ENCODE data around the gene FAM200A.
"Not testable (repeated sequence)": the region's sequence is repeated elsewhere in the genome, so short reads cannot be mapped to it uniquely, and the experiment has no call there.

The FAM200A gene

GRCh38 chr7:99551767-99552463 lies at the start of gene FAM200A:
FAM200A (minus strand) TSS chr7:99552114; CDS start chr7:99548407, 3,707 bp downstream.
- Histone ChIP-seq H3K27me3 (ENCODE audit: control insufficient read depth in 1 of 2, insufficient read depth in 2 of 2, low read length in 2 of 2) (no peaks in the 10 kb centered on the region), H3K36me3 (ENCODE audit: insufficient read depth, low read length) (peaks cover 20% of the 10 kb centered on the region)

GRCh38 chr7:99599836-99600235 lies 47.9 kb upstream of the FAM200A start:
- Histone ChIP-seq H3K9me3 (ENCODE audit: low read length) (no peaks in the 10 kb centered on the region), H3K9ac (ENCODE audit: low read length) (no peak overlapping the region), H3K27me3 (ENCODE audit: control insufficient read depth in 1 of 2, insufficient read depth in 2 of 2, low read length in 2 of 2) (no peaks in the 10 kb centered on the region), H3K4me1 (ENCODE audit: insufficient read depth, low read length) (no peaks in the 10 kb centered on the region), H3K4me3 (ENCODE audit: low read depth in 1 of 2, low read length in 2 of 2) (no peak overlapping the region), H3K36me3 (ENCODE audit: insufficient read depth, low read length) (no peaks in the 10 kb centered on the region), H3K27ac (ENCODE audit: low read depth, low read length) (no peak overlapping the region)

More at GRCh38 chr7:99551767-99552463, at the start of gene FAM200A:
- H3K4me3 ChIP-seq (ENCODE audit: low read depth in 1 of 2, low read length in 2 of 2) = peak within 1 kb of the TSS; percentile 95 to 96
- H3K9me3 ChIP-seq (ENCODE audit: low read length) = no peaks in the 10 kb centered on the region
- H3K4me1 ChIP-seq (ENCODE audit: insufficient read depth, low read length) = peaks cover 14% of the 10 kb centered on the region
- H3K9ac ChIP-seq (ENCODE audit: low read length) = peak within 1 kb of the TSS; percentile 98
- peak within 1 kb of the TSS; percentile 79 for H3K27ac ChIP-seq (ENCODE audit: low read depth, low read length)

DNA sequence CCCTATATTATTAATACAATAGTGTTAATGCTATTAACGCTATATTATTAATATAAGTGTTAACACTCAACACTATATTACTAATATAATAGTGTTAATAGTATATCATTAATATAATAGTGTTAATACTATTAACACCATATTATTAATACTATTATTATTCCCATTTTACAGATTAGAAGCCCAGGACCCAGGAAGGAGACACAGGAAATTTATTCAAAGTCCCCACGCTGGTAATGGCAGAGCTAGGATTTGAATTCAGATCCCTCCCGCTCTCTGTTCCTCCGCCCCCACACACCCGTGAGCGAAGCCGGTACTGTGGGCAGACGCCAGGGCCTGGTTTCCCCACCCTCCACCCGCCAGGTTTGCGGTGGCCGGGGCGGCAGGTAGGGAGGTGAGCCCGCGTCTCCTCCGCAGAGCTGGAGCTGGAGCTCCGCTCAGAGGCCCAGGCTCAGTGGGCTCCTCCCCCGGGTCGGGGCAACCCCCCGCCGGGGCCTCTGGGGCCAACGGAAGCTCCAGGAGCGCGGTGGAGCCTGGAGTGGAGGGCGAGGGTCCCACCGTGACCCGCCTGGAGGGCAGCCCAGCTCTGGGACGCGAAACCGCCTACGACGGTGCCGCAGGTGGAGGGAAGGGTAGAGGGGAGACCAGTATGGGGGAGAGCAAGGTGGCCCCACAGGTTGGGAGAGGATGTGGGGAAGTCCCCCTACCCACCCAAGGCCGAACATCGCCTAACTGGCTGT lies 46.0 kb upstream of the FAM200A start, which contains the start of gene TMEM225B:
Gene TMEM225B (plus strand): TSS at position 506 of the 740 bp plus-strand sequence. CDS start 6,122 bp downstream, outside the sequence.
- H3K27me3 ChIP-seq (ENCODE audit: control insufficient read depth in 1 of 2, insufficient read depth in 2 of 2, low read length in 2 of 2) = no peaks in the 10 kb centered on the region
- H3K4me3 ChIP-seq (ENCODE audit: low read depth in 1 of 2, low read length in 2 of 2) = no peak within 1 kb of the TSS
- no peaks in the 10 kb centered on the region for H3K36me3 ChIP-seq (ENCODE audit: insufficient read depth, low read length)
- no peaks in the 10 kb centered on the region for H3K4me1 ChIP-seq (ENCODE audit: insufficient read depth, low read length)
- no peak within 1 kb of the TSS for H3K9ac ChIP-seq (ENCODE audit: low read length)
- H3K27ac ChIP-seq (ENCODE audit: low read depth, low read length) = no peak within 1 kb of the TSS
- no peaks in the 10 kb centered on the region for H3K9me3 ChIP-seq (ENCODE audit: low read length)

DNA sequence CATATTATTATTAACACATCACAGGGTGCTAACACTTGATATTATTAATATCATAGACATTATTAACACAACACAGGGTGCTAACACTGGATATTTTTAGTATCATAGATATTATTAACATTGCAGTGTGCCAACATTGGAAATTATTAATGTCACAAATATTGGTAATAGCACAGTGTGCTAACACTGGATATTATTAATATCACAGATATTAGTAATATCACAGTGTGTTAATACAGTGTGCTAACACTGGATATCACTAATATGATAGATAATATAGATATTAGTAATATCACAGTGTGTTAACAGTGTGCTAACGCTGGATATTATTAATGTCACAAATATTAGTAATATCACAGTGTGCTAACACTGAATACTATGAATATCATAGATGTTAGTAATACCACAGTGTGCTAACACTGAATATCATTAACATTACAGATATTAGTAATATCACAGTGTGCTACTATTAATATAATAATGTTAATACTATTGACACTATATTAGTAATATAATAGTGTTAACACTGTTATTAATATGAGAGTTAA lies 44.6 kb upstream of the FAM200A start:
- H3K4me1 ChIP-seq (ENCODE audit: insufficient read depth, low read length) = no peaks in the 10 kb centered on the region
- no peak overlapping the region for H3K9ac ChIP-seq (ENCODE audit: low read length)
- no peaks in the 10 kb centered on the region for H3K27me3 ChIP-seq (ENCODE audit: control insufficient read depth in 1 of 2, insufficient read depth in 2 of 2, low read length in 2 of 2)
- no peak overlapping the region for H3K4me3 ChIP-seq (ENCODE audit: low read depth in 1 of 2, low read length in 2 of 2)
- H3K27ac ChIP-seq (ENCODE audit: low read depth, low read length) = no peak overlapping the region
- no peaks in the 10 kb centered on the region for H3K36me3 ChIP-seq (ENCODE audit: insufficient read depth, low read length)
- no peaks in the 10 kb centered on the region for H3K9me3 ChIP-seq (ENCODE audit: low read length)

DNA sequence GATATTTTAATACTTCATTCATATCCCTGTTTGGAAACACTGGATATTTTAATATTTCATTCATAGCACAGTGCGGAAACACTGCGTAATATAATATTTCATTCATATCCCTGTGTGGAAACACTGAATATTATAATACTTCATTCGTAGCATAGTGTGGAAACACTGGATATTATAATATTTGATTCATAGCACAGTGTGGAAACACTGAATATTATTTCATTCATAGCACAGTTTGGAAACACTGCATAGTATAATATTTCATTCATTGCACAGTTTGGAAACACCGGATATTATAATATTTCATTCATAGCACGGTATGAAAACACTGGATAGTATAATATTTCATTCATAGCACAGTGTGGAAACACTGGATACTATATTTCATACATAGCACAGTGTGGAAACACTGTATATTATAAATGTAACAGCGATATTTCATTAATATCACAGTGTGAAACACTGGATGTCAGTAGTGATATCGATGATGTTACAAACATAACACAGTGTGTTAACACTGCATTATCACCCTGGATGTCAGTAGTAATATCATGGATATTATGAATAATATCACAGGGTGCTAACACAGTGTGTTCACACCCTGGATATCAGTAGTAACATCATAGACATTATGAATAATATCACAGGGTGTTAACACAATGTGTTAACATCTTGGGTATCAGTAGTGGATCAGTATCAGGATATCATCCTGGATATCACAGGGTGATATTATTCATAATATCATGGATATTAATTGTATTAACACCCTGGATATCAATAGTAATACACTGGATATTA lies 43.2 kb upstream of the FAM200A start:
- Histone ChIP-seq H3K4me3 (ENCODE audit: low read depth in 1 of 2, low read length in 2 of 2) (no peak overlapping the region), H3K9ac (ENCODE audit: low read length) (no peak overlapping the region), H3K4me1 (ENCODE audit: insufficient read depth, low read length) (no peaks in the 10 kb centered on the region), H3K36me3 (ENCODE audit: insufficient read depth, low read length) (no peaks in the 10 kb centered on the region), H3K27ac (ENCODE audit: low read depth, low read length) (no peak overlapping the region), H3K9me3 (ENCODE audit: low read length) (no peaks in the 10 kb centered on the region), H3K27me3 (ENCODE audit: control insufficient read depth in 1 of 2, insufficient read depth in 2 of 2, low read length in 2 of 2) (no peaks in the 10 kb centered on the region)

- no peaks in the 10 kb centered on the region for H3K4me1 ChIP-seq (ENCODE audit: insufficient read depth, low read length)
Measured at GRCh38 chr7:99588868-99589267, 37.0 kb upstream of the FAM200A start.

GRCh38 chr7:99580778-99581332 lies 28.9 kb upstream of the FAM200A start:
- Histone ChIP-seq H3K27ac (ENCODE audit: low read depth, low read length) (peak overlapping the region; percentile 77), H3K4me3 (ENCODE audit: low read depth in 1 of 2, low read length in 2 of 2) (peak overlapping the region; percentile 70 to 80), H3K9ac (ENCODE audit: low read length) (peak overlapping the region; percentile 55)
- H3K4me1 ChIP-seq (ENCODE audit: insufficient read depth, low read length); H3K36me3 ChIP-seq (ENCODE audit: insufficient read depth, low read length); H3K9me3 ChIP-seq (ENCODE audit: low read length); H3K27me3 ChIP-seq (ENCODE audit: control insufficient read depth in 1 of 2, insufficient read depth in 2 of 2, low read length in 2 of 2): not testable (repeated sequence)

More at GRCh38 chr7:99588868-99589267, 37.0 kb upstream of the FAM200A start:
- Histone ChIP-seq H3K4me3 (ENCODE audit: low read depth in 1 of 2, low read length in 2 of 2) (no peak overlapping the region), H3K9ac (ENCODE audit: low read length) (no peak overlapping the region), H3K36me3 (ENCODE audit: insufficient read depth, low read length) (no peaks in the 10 kb centered on the region), H3K9me3 (ENCODE audit: low read length) (no peaks in the 10 kb centered on the region), H3K27me3 (ENCODE audit: control insufficient read depth in 1 of 2, insufficient read depth in 2 of 2, low read length in 2 of 2) (no peaks in the 10 kb centered on the region), H3K27ac (ENCODE audit: low read depth, low read length) (no peak overlapping the region)

- Histone ChIP-seq H3K36me3 (ENCODE audit: insufficient read depth, low read length) (no peaks in the 10 kb centered on the region), H3K4me3 (ENCODE audit: low read depth in 1 of 2, low read length in 2 of 2) (peak overlapping the region; percentile 70 to 80), H3K4me1 (ENCODE audit: insufficient read depth, low read length) (no peaks in the 10 kb centered on the region), H3K9me3 (ENCODE audit: low read length) (no peaks in the 10 kb centered on the region), H3K27me3 (ENCODE audit: control insufficient read depth in 1 of 2, insufficient read depth in 2 of 2, low read length in 2 of 2) (no peaks in the 10 kb centered on the region), H3K9ac (ENCODE audit: low read length) (peak overlapping the region; percentile 55), H3K27ac (ENCODE audit: low read depth, low read length) (peak overlapping the region; percentile 77)
Measured at GRCh38 chr7:99579956-99580777, 28.3 kb upstream of the FAM200A start.

DNA sequence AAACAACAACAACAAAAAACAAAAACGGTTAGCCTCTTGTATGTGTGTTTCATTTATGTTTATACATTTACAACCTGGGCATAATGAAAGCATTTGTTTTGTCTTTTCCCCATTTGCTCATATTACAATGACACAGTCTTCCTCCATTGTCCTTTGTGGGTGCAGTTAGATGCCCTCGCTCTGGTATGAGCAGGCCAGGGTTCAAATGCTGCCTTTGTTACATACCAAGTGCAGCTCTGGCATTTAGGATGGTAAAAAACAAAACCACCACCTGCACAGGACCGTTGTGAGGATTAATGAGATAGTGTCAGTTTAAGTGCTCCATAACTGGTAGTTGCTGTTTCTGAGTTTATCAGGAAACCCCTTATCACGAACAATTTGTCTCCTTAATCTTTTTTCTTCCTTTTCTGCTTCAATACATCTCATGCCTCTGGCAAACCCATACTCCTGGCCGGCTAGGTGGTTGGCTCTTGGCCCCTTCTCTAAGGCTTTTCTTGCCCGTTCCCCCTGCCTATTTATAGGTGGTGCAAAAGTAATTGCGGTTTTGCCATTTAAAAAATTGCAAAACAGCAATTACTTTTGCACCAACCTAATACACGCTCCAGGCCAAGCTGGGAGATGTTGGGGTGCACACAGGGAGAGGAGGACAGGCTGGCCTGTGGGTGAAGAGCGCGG lies 27.5 kb upstream of the FAM200A start:
- H3K36me3 ChIP-seq (ENCODE audit: insufficient read depth, low read length) = no peaks in the 10 kb centered on the region
- H3K27me3 ChIP-seq (ENCODE audit: control insufficient read depth in 1 of 2, insufficient read depth in 2 of 2, low read length in 2 of 2) = no peaks in the 10 kb centered on the region
- peak overlapping the region; percentile 55 for H3K9ac ChIP-seq (ENCODE audit: low read length)
- no peaks in the 10 kb centered on the region for H3K4me1 ChIP-seq (ENCODE audit: insufficient read depth, low read length)
- H3K4me3 ChIP-seq (ENCODE audit: low read depth in 1 of 2, low read length in 2 of 2) = peak overlapping the region; percentile 70 to 80
- H3K27ac ChIP-seq (ENCODE audit: low read depth, low read length) = peak overlapping the region; percentile 77
- H3K9me3 ChIP-seq (ENCODE audit: low read length) = no peaks in the 10 kb centered on the region

GRCh38 chr7:99576251-99576650 lies 24.3 kb upstream of the FAM200A start:
- no peaks in the 10 kb centered on the region for H3K27me3 ChIP-seq (ENCODE audit: control insufficient read depth in 1 of 2, insufficient read depth in 2 of 2, low read length in 2 of 2)
- peaks cover 23% of the 10 kb centered on the region for H3K36me3 ChIP-seq (ENCODE audit: insufficient read depth, low read length)

More at GRCh38 chr7:99576251-99576650, 24.3 kb upstream of the FAM200A start:
- Histone ChIP-seq H3K9ac (ENCODE audit: low read length) (no peak overlapping the region), H3K4me1 (ENCODE audit: insufficient read depth, low read length) (no peaks in the 10 kb centered on the region), H3K9me3 (ENCODE audit: low read length) (no peaks in the 10 kb centered on the region), H3K4me3 (ENCODE audit: low read depth in 1 of 2, low read length in 2 of 2) (no peak overlapping the region), H3K27ac (ENCODE audit: low read depth, low read length) (no peak overlapping the region)

Data from muscle layer of colon (tissue), 2 donors.